GM19372 (cell line): ENCODE data around the gene OBP2B.
"Not testable (repeated sequence)": the region's sequence is repeated elsewhere in the genome, so short reads cannot be mapped to it uniquely, and the experiment has no call there.

ENCODE experiments used
- ATAC-seq: cut with Tn5 transposase; IDR thresholded peaks from one replicate; pipeline ENCODE4 v1.9.1; 2021; ENCODE audit warnings: mild to moderate bottlenecking, low read depth, moderate library complexity; ENCODE audit not compliant: unreplicated experiment

OBP2B gene

GRCh38 chr9:133208880-133209300, at the start of gene OBP2B:
TSS of gene OBP2B (minus strand) at chr9:133209250. CDS start at chr9:133209199, 51 bp downstream.
- not testable (repeated sequence) for ATAC-seq

GRCh38 chr9:133258061-133259015, 49.3 kb upstream of the OBP2B start:
- ATAC-seq = no peak

GRCh38 chr9:133257465-133257956, 48.5 kb upstream of the OBP2B start:
- no peak for ATAC-seq

GRCh38 chr9:133256686-133257091, 47.6 kb upstream of the OBP2B start:
- ATAC-seq = no peak

- ATAC-seq = no peak
Measured at GRCh38 chr9:133256136-133256461, 47.0 kb upstream of the OBP2B start.

GRCh38 chr9:133255371-133256135, 46.5 kb upstream of the OBP2B start:
- no peak for ATAC-seq

- ATAC-seq = no peak
Measured at GRCh38 chr9:133254471-133254870, 45.4 kb upstream of the OBP2B start.

GRCh38 chr9:133253268-133253667, 44.2 kb upstream of the OBP2B start:
- ATAC-seq = no peak

- ATAC-seq = no peak
Measured at GRCh38 chr9:133252301-133253020, 43.4 kb upstream of the OBP2B start.

- no peak for ATAC-seq
Measured at GRCh38 chr9:133251773-133252172, 42.7 kb upstream of the OBP2B start.

- ATAC-seq = not testable (repeated sequence)
Measured at GRCh38 chr9:133251221-133251620, 42.2 kb upstream of the OBP2B start.

GRCh38 chr9:133250741-133251170, 41.7 kb upstream of the OBP2B start:
- no peak for ATAC-seq

- ATAC-seq = no peak
Measured at GRCh38 chr9:133249337-133249736, 40.3 kb upstream of the OBP2B start.

GRCh38 chr9:133248726-133249295, 39.8 kb upstream of the OBP2B start:
- ATAC-seq = no peak

- ATAC-seq = no peak
Measured at GRCh38 chr9:133247632-133248031, 38.6 kb upstream of the OBP2B start.

GRCh38 chr9:133246991-133247390, 37.9 kb upstream of the OBP2B start:
- no peak for ATAC-seq

GRCh38 chr9:133246562-133246961, 37.5 kb upstream of the OBP2B start:
- ATAC-seq = no peak

GRCh38 chr9:133242991-133243390, 33.9 kb upstream of the OBP2B start:
- no peak for ATAC-seq

GRCh38 chr9:133242241-133242640, 33.2 kb upstream of the OBP2B start:
- no peak for ATAC-seq

- no peak for ATAC-seq
Measured at GRCh38 chr9:133239533-133240090, 30.6 kb upstream of the OBP2B start.
